Raji (cell line): ENCODE data around the gene ZNF358.

Experiments used
- POLR2A ChIP-seq: IDR thresholded peaks from 2 replicates; pipeline ENCODE4 v1.6.1; 2011; ENCODE audit warnings: low read depth, low read length, control low read depth; ENCODE audit not compliant: insufficient read depth

ZNF358 gene

GRCh38 chr19:7554990-7555864 is 39.3 kb downstream of the ZNF358 start:
- TF ChIP-seq POLR2A, result no peak

DNA sequence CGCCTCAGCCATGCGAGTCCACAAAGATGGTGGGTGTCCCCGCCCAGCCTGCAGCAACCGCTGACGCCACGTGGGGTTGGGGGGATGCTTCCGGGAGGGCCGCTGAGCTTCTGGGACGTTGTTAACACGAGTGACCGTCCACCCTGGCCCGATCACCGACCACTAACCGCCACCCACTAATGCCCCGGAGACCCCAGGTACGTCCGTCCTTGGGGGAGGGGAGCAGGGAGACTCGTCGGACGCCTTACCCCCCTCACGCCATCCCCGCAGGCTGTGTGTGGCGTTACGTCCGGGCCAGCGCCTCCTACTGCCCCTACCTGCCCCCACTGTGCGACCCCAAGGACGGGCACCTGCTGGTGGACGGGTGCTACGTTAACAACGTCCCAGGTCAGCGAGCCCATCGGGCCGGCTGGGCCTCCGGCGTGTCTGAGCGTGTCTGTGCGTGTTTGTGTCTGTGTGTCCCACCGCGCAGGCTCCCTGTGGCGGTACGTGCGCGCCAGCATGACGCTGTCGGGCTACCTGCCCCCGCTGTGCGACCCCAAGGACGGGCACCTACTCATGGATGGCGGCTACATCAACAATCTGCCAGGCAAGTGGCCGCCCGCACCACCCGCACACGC is 40.9 kb downstream of the ZNF358 start:
- TF ChIP-seq POLR2A, result no peak

GRCh38 chr19:7558667-7559066 is 42.8 kb downstream of the ZNF358 start:
- no peak for TF ChIP-seq POLR2A

GRCh38 chr19:7559102-7559501 is 43.2 kb downstream of the ZNF358 start:
- TF ChIP-seq POLR2A, result no peak

DNA sequence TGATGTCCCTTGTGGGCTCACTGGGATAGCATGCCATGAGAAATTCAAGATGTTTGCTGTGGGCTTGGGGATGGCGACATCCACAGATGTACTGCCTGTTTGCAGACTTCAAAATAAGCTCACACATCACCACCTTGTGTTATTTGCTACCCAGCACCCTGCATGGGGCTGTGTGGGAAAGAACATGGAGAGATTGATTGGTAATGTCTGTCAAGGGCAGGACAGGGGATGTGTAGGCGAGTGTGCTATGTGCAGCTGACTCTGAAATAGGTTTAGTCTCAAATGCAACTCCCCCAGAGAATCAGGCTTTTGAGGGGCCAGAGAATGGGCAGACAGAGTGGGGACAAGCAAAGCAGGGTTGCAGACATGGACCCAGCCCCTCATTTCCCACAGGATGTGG is 44.4 kb downstream of the ZNF358 start:
- TF ChIP-seq POLR2A, result no peak

- no peak for TF ChIP-seq POLR2A
Observed at GRCh38 chr19:7561325-7561724, 45.4 kb downstream of the ZNF358 start.

- TF ChIP-seq POLR2A, result no peak
Observed at GRCh38 chr19:7562646-7563393, 46.9 kb downstream of the ZNF358 start.

GRCh38 chr19:7564866-7565265 is 49.0 kb downstream of the ZNF358 start:
- no peak for TF ChIP-seq POLR2A

- no peak for TF ChIP-seq POLR2A
Observed at GRCh38 chr19:7565332-7565731, 49.4 kb downstream of the ZNF358 start.
